SK-N-SH (cell line): ENCODE data around the gene SPIRE2. TPM values are rescaled to one million over a fixed set of nuclear protein-coding genes. Genes with fewer than 3 reads are reported as not detected.

Experiments
- CTCF ChIA-PET: fragments of 300-600, 350-600 bp; formaldehyde crosslinking; extraction: SDS; loops from one replicate; lab custom pipeline; 2021; lab: Yijun Ruan, JAX
- POLR2A ChIA-PET: fragments of 350-600 bp; sonication (Branson Sonifier 250); formaldehyde crosslinking; extraction: SDS; loops from one replicate; lab custom pipeline; 2020; ENCODE audit warnings: antibody characterized with exemption, inconsistent platforms; lab: Yijun Ruan, JAX
- DNase-seq: peaks from one replicate; pipeline ENCODE4 v3.0.0; 2012
- H2AFZ ChIP-seq: fragments of 200-600 bp; sonication (generic); 2 replicates; pipeline ENCODE4 v1.8.1; 2016; ENCODE audit warnings: antibody characterized with exemption, mild to moderate bottlenecking, low read depth
- H3F3A ChIP-seq: fragments of 200-600 bp; sonication (generic); replicated peaks from 2 replicates; pipeline ENCODE3; 2016; ENCODE audit warnings: antibody characterized with exemption, mild to moderate bottlenecking; ENCODE audit not compliant: insufficient read depth
- H3K27ac ChIP-seq, 2 experiments: fragments of 200-500 bp in 1 of 2; fragments of 200-600 bp in 1 of 2; sonication (Bioruptor generic) in 1 of 2; sonication (generic), shearing (Covaris generic) in 1 of 2; 2 replicates each; pipeline versions ENCODE4 v1.5.1 to v1.6.1; 2014 to 2016; ENCODE audit warnings: low read depth in 2 of 2, inconsistent platforms in 1 of 2, low read length in 1 of 2, mild to moderate bottlenecking in 1 of 2, mixed read lengths in 1 of 2
- H3K27me3 ChIP-seq: fragments of 200-600 bp; sonication (generic), shearing (Covaris generic); 2 replicates; pipeline ENCODE4 v1.6.1; 2016; ENCODE audit warnings: mixed run types; ENCODE audit not compliant: insufficient read depth
- H3K36me3 ChIP-seq, 2 experiments: fragments of 200-500 bp in 1 of 2; fragments of 200-600 bp in 1 of 2; sonication (Bioruptor generic) in 1 of 2; sonication (generic) in 1 of 2; replicated peaks in 1 of 2; 2 replicates each; pipeline versions ENCODE3 to v1.5.1; 2014 to 2016; ENCODE audit warnings: low read length in 1 of 2, mild to moderate bottlenecking in 1 of 2; ENCODE audit not compliant: insufficient read depth in 2 of 2, control insufficient read depth in 1 of 2
- H3K4me1 ChIP-seq, 2 experiments: fragments of 200-500 bp in 1 of 2; fragments of 200-600 bp in 1 of 2; sonication (Bioruptor generic) in 1 of 2; sonication (generic), shearing (Covaris generic) in 1 of 2; 2 replicates each; pipeline versions ENCODE4 v1.5.1 to v1.6.1; 2014 to 2016; ENCODE audit warnings: low read depth in 1 of 2, low read length in 1 of 2, mixed run types in 1 of 2; ENCODE audit not compliant: insufficient read depth in 2 of 2, control insufficient read depth in 1 of 2
- H3K4me2 ChIP-seq: fragments of 200-600 bp; sonication (generic), shearing (Covaris generic); 2 replicates; pipeline ENCODE4 v1.6.1; 2017; ENCODE audit warnings: mixed run types
- H3K4me3 ChIP-seq, 2 experiments: fragments of 200-500 bp in 1 of 2; fragments of 200-600 bp in 1 of 2; sonication (Bioruptor generic) in 1 of 2; sonication (generic), shearing (Covaris generic) in 1 of 2; 2 replicates each; pipeline versions ENCODE4 v1.5.1 to v1.8.1; 2014 to 2016; ENCODE audit warnings: low read depth in 2 of 2, inconsistent platforms in 1 of 2, low read length in 1 of 2, mild to moderate bottlenecking in 1 of 2, mixed read lengths in 1 of 2, moderate library complexity in 1 of 2
- H3K79me2 ChIP-seq: fragments of 200-600 bp; sonication (generic); 2 replicates; pipeline ENCODE4 v1.8.1; 2017; ENCODE audit warnings: mild to moderate bottlenecking; ENCODE audit not compliant: insufficient read depth
- H3K9ac ChIP-seq: fragments of 200-600 bp; sonication (generic); 2 replicates; pipeline ENCODE4 v1.6.1; 2017; ENCODE audit warnings: mixed run types
- H3K9me2 ChIP-seq: fragments of 200-600 bp; sonication (generic); 2 replicates; pipeline ENCODE4 v1.6.1; 2017; ENCODE audit warnings: mixed run types
- H3K9me3 ChIP-seq: fragments of 200-600 bp; sonication (generic); 2 replicates; pipeline ENCODE4 v1.6.1; 2017; ENCODE audit warnings: mixed run types, mild to moderate bottlenecking, moderate library complexity
- H4K20me1 ChIP-seq: fragments of 200-600 bp; sonication (generic); 2 replicates; pipeline ENCODE4 v1.6.1; 2017; ENCODE audit warnings: mild to moderate bottlenecking, mixed run types; ENCODE audit not compliant: insufficient read depth
- EP300 ChIP-seq, 2 experiments: IDR thresholded peaks; 2 replicates each; pipeline versions ENCODE4 v1.4.0 to v1.6.1; 2012; ENCODE audit warnings: borderline replicate concordance in 1 of 2, low read depth in 1 of 2, low read length in 1 of 2
- EZH2phosphoT487 ChIP-seq: fragments of 200-600 bp; sonication (generic); IDR thresholded peaks from 2 replicates; pipeline ENCODE4 v1.6.1; 2017; ENCODE audit warnings: low read depth, mixed run types, mild to moderate bottlenecking, antibody characterized with exemption, moderate library complexity, borderline replicate concordance
- JUND ChIP-seq: IDR thresholded peaks from 2 replicates; pipeline ENCODE4 v1.4.0; 2012
- NFIC ChIP-seq: IDR thresholded peaks from 2 replicates; pipeline ENCODE4 v1.4.0; 2012; ENCODE audit warnings: borderline replicate concordance
- RFX5 ChIP-seq: IDR thresholded peaks from 2 replicates; pipeline ENCODE4 v1.6.1; 2012; ENCODE audit warnings: mild to moderate bottlenecking, improper control_type of control experiment, low read length
- TEAD4 ChIP-seq: IDR thresholded peaks from 2 replicates; pipeline ENCODE4 v1.4.0; 2012; ENCODE audit warnings: mild to moderate bottlenecking, borderline replicate concordance; ENCODE audit not compliant: insufficient read depth
- YY1 ChIP-seq: IDR thresholded peaks from 2 replicates; pipeline ENCODE4 v1.4.0; 2012; ENCODE audit warnings: low read depth, mild to moderate bottlenecking
- WGBS: methylation state at CpG from one replicate; pipeline ENCODE4 v1.1.6; 2017; ENCODE audit warnings: low lambda C conversion rate; 5-methylcytosine and 5-hydroxymethylcytosine counted together
- polyA plus RNA-seq, 3 experiments: library from polyadenylated mRNA; depleted of rRNA; stranded (reverse); fragments of >200 nt; gene quantifications; 2 replicates each; pipeline ENCODE4 v1.2.3, GENCODE V29; 2012
- TF ChIP-seq, protein P1 (sequence below): IDR thresholded peaks from 2 replicates; pipeline ENCODE4; 2012
- TF ChIP-seq, protein P2 (sequence below): fragments of 150-350 bp; IDR thresholded peaks from 2 replicates; pipeline ENCODE4 v1.6.1; 2017; ENCODE audit warnings: antibody characterized with exemption, low read length, low read depth, borderline replicate concordance

Gene SPIRE2
- polyA plus RNA-seq, 1 of the 3 experiments (the other 2 are of a cell fraction): 15.3 TPM

DNA sequence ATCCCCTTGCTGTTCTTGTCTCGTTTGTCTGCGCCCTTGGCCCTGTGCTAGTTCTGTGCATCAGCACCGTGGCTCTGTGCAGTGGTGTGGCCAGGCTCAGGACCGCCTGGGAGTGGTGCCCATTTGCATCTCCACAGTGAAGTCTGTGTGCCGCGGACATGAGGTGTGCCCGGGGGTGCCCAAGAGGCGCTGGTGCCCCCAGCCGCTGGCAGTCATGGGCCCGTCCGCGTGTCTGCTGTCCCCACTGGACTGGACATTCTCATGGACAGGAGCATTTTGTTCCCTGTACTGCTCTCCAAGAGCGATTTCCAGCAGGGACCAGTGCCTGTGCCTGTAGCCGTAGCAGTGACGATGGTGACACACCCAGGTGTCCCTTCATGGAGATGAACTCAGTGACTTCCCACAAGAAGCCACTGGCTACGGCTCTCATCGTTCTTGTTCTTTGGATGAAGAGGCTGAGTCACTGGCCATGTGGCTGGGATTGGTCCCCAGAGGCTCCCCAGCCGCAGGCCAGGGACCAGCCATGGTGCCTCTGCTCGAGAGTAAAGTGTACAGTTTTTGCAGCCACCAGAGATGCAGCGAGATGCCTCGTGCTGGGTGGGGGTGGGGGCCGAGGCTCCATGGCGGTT is 77.3 kb downstream of the SPIRE2 start:
- POLR2A ChIA-PET: no interaction called here
- DNase-seq: no peak
- no peak overlapping the region for H3K4me3 ChIP-seq
- no peaks in the 10 kb centered on the region for H3K9me2 ChIP-seq
- no peak overlapping the region for H3K27ac ChIP-seq
- 88% methylated on average over 9 of the region's 23 CpGs for WGBS
- no peaks in the 10 kb centered on the region for H3K9me3 ChIP-seq
- H3K36me3 ChIP-seq: peaks cover 8 to 49% of the 10 kb centered on the region in 2 experiments
- H4K20me1 ChIP-seq: no peaks in the 10 kb centered on the region
- H3K4me2 ChIP-seq: no peak overlapping the region
- no peak overlapping the region for H3K9ac ChIP-seq
- H3K27me3 ChIP-seq: no peaks in the 10 kb centered on the region
- H3F3A ChIP-seq: peaks cover 13% of the 10 kb centered on the region
- H3K4me1 ChIP-seq: peaks cover 0 to 3% of the 10 kb centered on the region in 2 experiments; a peak in 1 of 4 replicates
- CTCF ChIA-PET: no interaction called here
- H2AFZ ChIP-seq: no peak overlapping the region
- no peaks in the 10 kb centered on the region for H3K79me2 ChIP-seq
- no peak for TF ChIP-seq JUND

DNA sequence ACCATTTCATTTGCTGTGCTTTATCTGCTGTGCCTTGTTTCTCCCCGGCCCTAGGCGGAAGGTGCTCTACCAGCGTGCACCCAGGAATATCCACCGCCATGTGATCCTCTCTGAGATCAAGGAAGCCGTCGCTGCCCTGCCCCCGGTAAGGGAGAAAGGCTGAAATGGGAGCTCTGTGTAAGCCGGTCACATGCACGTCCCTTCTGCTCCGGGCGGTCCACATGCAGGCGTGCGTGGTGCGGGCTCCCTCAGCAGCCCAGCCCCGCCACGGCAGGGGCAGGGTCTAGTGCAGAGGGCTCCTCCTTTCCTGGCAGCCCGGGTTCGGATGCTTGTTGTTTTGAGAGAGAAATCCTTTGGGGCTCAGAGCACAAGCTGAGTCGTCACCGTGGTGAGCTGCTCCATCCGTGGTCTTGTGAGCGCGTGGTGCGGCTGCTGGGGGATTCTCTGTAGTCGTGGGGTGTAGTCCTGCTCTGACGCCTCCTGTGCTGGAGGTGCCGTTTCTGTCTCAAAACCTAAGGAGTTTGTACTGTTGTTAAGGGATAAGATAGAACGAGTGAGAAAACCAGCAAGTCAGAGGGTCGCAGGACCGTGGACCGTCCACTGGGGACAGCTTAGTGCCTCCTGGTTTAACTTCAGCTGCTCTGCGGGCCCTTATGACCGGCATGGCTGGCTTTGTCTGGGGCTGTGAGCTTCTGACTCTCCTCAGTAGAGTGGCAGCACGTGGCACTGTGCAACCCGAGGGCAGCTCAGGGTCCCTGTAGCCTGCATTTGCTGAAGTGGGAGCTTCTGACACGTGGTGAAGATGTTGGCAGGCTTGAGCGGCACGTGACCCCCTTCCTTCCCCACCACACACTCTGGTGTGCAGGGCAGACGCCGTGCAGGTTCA is 78.1 kb downstream of the SPIRE2 start:
- POLR2A ChIA-PET: no interaction called here
- peaks cover 12 to 50% of the 10 kb centered on the region in 2 experiments for H3K36me3 ChIP-seq
- H3K27ac ChIP-seq: no peak overlapping the region
- no peak overlapping the region for H3K4me2 ChIP-seq
- no peaks in the 10 kb centered on the region for H4K20me1 ChIP-seq
- peaks cover 13% of the 10 kb centered on the region for H3F3A ChIP-seq
- peaks cover 0 to 3% of the 10 kb centered on the region in 2 experiments; a peak in 1 of 4 replicates for H3K4me1 ChIP-seq
- 93% methylated on average over 21 of the region's 40 CpGs for WGBS
- CTCF ChIA-PET: interaction anchor here (7.0 kb wide), 1 partner anchor 17 kb away, joined by 53 read pairs; the partner anchor contains the start of gene TUBB3
- H3K9me2 ChIP-seq: no peaks in the 10 kb centered on the region
- DNase-seq: no peak
- no peak overlapping the region for H2AFZ ChIP-seq
- H3K27me3 ChIP-seq: no peaks in the 10 kb centered on the region
- TF ChIP-seq EZH2phosphoT487 (no peak), YY1 (no peak), RFX5 (no peak), NFIC (no peak), TEAD4 (no peak), EP300 (IDR thresholded peaks at IDR 0.05; ENCODE audit: borderline replicate concordance in 1 of 2, low read depth in 1 of 2, low read length in 1 of 2) (no peak)
- TF ChIP-seq, protein P1, sequence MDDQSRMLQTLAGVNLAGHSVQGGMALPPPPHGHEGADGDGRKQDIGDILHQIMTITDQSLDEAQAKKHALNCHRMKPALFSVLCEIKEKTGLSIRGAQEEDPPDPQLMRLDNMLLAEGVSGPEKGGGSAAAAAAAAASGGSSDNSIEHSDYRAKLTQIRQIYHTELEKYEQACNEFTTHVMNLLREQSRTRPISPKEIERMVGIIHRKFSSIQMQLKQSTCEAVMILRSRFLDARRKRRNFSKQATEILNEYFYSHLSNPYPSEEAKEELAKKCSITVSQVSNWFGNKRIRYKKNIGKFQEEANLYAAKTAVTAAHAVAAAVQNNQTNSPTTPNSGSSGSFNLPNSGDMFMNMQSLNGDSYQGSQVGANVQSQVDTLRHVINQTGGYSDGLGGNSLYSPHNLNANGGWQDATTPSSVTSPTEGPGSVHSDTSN: no peak
- TF ChIP-seq, protein P2, sequence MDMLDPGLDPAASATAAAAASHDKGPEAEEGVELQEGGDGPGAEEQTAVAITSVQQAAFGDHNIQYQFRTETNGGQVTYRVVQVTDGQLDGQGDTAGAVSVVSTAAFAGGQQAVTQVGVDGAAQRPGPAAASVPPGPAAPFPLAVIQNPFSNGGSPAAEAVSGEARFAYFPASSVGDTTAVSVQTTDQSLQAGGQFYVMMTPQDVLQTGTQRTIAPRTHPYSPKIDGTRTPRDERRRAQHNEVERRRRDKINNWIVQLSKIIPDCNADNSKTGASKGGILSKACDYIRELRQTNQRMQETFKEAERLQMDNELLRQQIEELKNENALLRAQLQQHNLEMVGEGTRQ: no peak
- H3K4me3 ChIP-seq: no peak overlapping the region
- H3K9ac ChIP-seq: no peak overlapping the region
- no peaks in the 10 kb centered on the region for H3K79me2 ChIP-seq
- H3K9me3 ChIP-seq: no peaks in the 10 kb centered on the region
